HEK293 (cell line): Measurements from ENCODE around the gene EIF4E2.
A peak's percentile ranks its signal among the peaks of the same experiment; 100 is the strongest.

Experiments used
- CTCF ChIA-PET: fragments of 350-600 bp; formaldehyde crosslinking; extraction: SDS; loops from one replicate; lab custom pipeline; 2021; ENCODE audit warnings: antibody characterized with exemption; lab: Yijun Ruan, JAX
- POLR2A ChIA-PET: fragments of 300-600 bp; formaldehyde crosslinking; extraction: SDS; loops from one replicate; lab custom pipeline; 2020; ENCODE audit warnings: antibody characterized with exemption, inconsistent platforms; lab: Yijun Ruan, JAX
- H3K27ac ChIP-seq: fragments of 200-500 bp; sonication (Bioruptor generic); 2 replicates; pipeline ENCODE4 v1.5.1; 2014; ENCODE audit warnings: low read depth, low read length, control low read depth, inconsistent platforms; ENCODE audit errors: extremely low read depth
- H3K36me3 ChIP-seq, 2 experiments: fragments of 200-500 bp in 1 of 2; sonication (Bioruptor generic) in 1 of 2; 1 replicate in 1 of 2; 2 replicates in 1 of 2; pipeline ENCODE4 v1.5.1; 2014 to 2017; ENCODE audit warnings: inconsistent platforms in 2 of 2, low read length in 2 of 2; ENCODE audit not compliant: control insufficient read depth in 2 of 2, insufficient read depth in 1 of 2
- H3K4me1 ChIP-seq: fragments of 200-500 bp; sonication (Bioruptor generic); 2 replicates; pipeline ENCODE4 v1.5.1; 2014; ENCODE audit warnings: mild to moderate bottlenecking, low read length, inconsistent platforms; ENCODE audit not compliant: control insufficient read depth, insufficient read depth
- H3K4me3 ChIP-seq: 2 replicates; pipeline ENCODE4 v1.5.1; 2011; ENCODE audit warnings: low read depth, mild to moderate bottlenecking, control low read depth, low read length, moderate library complexity
- H3K9me3 ChIP-seq: fragments of 200-500 bp; sonication (Bioruptor generic); 2 replicates; pipeline ENCODE4 v1.5.1; 2014; ENCODE audit warnings: low read depth, low read length, inconsistent platforms; ENCODE audit not compliant: control insufficient read depth, insufficient read depth
- BCL11B ChIP-seq: fragments of 450-650 bp; formaldehyde crosslinking; IDR thresholded peaks from 2 replicates; pipeline ENCODE4 v1.5.1; 2016; ENCODE audit warnings: low read depth, missing biosample characterization, missing genetic modification characterization
- FEZF1 ChIP-seq: fragments of 450-650 bp; formaldehyde crosslinking; IDR thresholded peaks from 2 replicates; pipeline ENCODE4 v1.5.1; 2016; ENCODE audit warnings: missing biosample characterization, missing genetic modification characterization
- GLIS1 ChIP-seq: fragments of 450-650 bp; formaldehyde crosslinking; IDR thresholded peaks from 2 replicates; pipeline ENCODE4 v1.5.1; 2016; ENCODE audit warnings: missing biosample characterization, missing genetic modification characterization
- GLIS2 ChIP-seq: fragments of 450-650 bp; formaldehyde crosslinking; IDR thresholded peaks from 2 replicates; pipeline ENCODE4 v1.5.1; 2016; ENCODE audit warnings: missing biosample characterization, missing genetic modification characterization
- HIC1 ChIP-seq: fragments of 450-650 bp; formaldehyde crosslinking; IDR thresholded peaks from 2 replicates; pipeline ENCODE4 v1.5.1; 2016; ENCODE audit warnings: missing biosample characterization, missing genetic modification characterization
- HOXD13 ChIP-seq: sonication (generic); formaldehyde crosslinking; IDR thresholded peaks from 2 replicates; pipeline ENCODE4 v1.8.0; 2022; ENCODE audit warnings: missing genetic modification reagents, borderline replicate concordance
- KLF1 ChIP-seq: fragments of 450-650 bp; formaldehyde crosslinking; IDR thresholded peaks from 2 replicates; pipeline ENCODE4 v1.5.1; 2016; ENCODE audit warnings: missing biosample characterization, missing genetic modification characterization
- KLF10 ChIP-seq: fragments of 450-650 bp; IDR thresholded peaks from 2 replicates; pipeline ENCODE4 v1.5.1; 2018; ENCODE audit warnings: missing biosample characterization, mild to moderate bottlenecking, missing genetic modification characterization
- REPIN1 ChIP-seq: fragments of 450-650 bp; formaldehyde crosslinking; IDR thresholded peaks from 2 replicates; pipeline ENCODE4 v1.5.1; 2017; ENCODE audit warnings: missing biosample characterization, missing genetic modification characterization, low read depth
- TRIM28 ChIP-seq: IDR thresholded peaks from 2 replicates; pipeline ENCODE4 v1.6.1; 2011; ENCODE audit warnings: low read length, control low read depth, borderline replicate concordance
- YY2 ChIP-seq: fragments of 450-650 bp; formaldehyde crosslinking; IDR thresholded peaks from 2 replicates; pipeline ENCODE4 v1.5.1; 2016; ENCODE audit warnings: missing biosample characterization, missing genetic modification characterization
- ZBTB17 ChIP-seq: fragments of 450-650 bp; formaldehyde crosslinking; IDR thresholded peaks from 2 replicates; pipeline ENCODE4 v1.5.1; 2016; ENCODE audit warnings: missing biosample characterization, missing genetic modification characterization
- ZBTB8A ChIP-seq: fragments of 450-650 bp; formaldehyde crosslinking; IDR thresholded peaks from 2 replicates; pipeline ENCODE4 v1.5.1; 2016; ENCODE audit warnings: missing biosample characterization, missing genetic modification characterization
- ZEB2 ChIP-seq: fragments of 450-650 bp; formaldehyde crosslinking; IDR thresholded peaks from 2 replicates; pipeline ENCODE4 v1.5.1; 2016; ENCODE audit warnings: missing biosample characterization, missing genetic modification characterization
- ZIC2 ChIP-seq: fragments of 450-650 bp; formaldehyde crosslinking; IDR thresholded peaks from 2 replicates; pipeline ENCODE4 v1.5.1; 2016; ENCODE audit warnings: missing biosample characterization, missing genetic modification characterization
- ZNF10 ChIP-seq: fragments of 450-650 bp; formaldehyde crosslinking; IDR thresholded peaks from 2 replicates; pipeline ENCODE4 v1.5.1; 2017; ENCODE audit warnings: missing biosample characterization, missing genetic modification characterization
- ZNF114 ChIP-seq: fragments of 450-650 bp; formaldehyde crosslinking; IDR thresholded peaks from 2 replicates; pipeline ENCODE4 v1.5.0; 2017; ENCODE audit warnings: missing biosample characterization, missing genetic modification characterization
- ZNF121 ChIP-seq: fragments of 450-650 bp; formaldehyde crosslinking; IDR thresholded peaks from 2 replicates; pipeline ENCODE4 v1.5.1; 2016; ENCODE audit warnings: missing biosample characterization, missing genetic modification characterization
- ZNF16 ChIP-seq: fragments of 450-650 bp; formaldehyde crosslinking; IDR thresholded peaks from 2 replicates; pipeline ENCODE4 v1.5.1; 2016; ENCODE audit warnings: low read depth, missing biosample characterization, missing genetic modification characterization
- ZNF266 ChIP-seq: fragments of 450-650 bp; formaldehyde crosslinking; IDR thresholded peaks from 2 replicates; pipeline ENCODE4 v1.5.1; 2016; ENCODE audit warnings: missing biosample characterization, missing genetic modification characterization, low read depth
- ZNF335 ChIP-seq: fragments of 450-650 bp; formaldehyde crosslinking; conservative IDR thresholded peaks from 2 replicates; pipeline ENCODE4 v1.5.1; 2016; ENCODE audit warnings: missing biosample characterization, missing genetic modification characterization
- ZNF37A ChIP-seq: fragments of 450-650 bp; IDR thresholded peaks from 2 replicates; pipeline ENCODE4 v1.5.1; 2018; ENCODE audit warnings: missing biosample characterization, missing genetic modification characterization
- ZNF514 ChIP-seq: fragments of 450-650 bp; formaldehyde crosslinking; IDR thresholded peaks from 2 replicates; pipeline ENCODE4 v1.5.1; 2016; ENCODE audit warnings: missing biosample characterization, missing genetic modification characterization
- ZNF561 ChIP-seq: fragments of 450-650 bp; IDR thresholded peaks from 2 replicates; pipeline ENCODE4 v1.5.1; 2018; ENCODE audit warnings: missing biosample characterization, missing genetic modification characterization, borderline replicate concordance
- ZNF600 ChIP-seq: fragments of 450-650 bp; formaldehyde crosslinking; IDR thresholded peaks from 2 replicates; pipeline ENCODE4 v1.5.1; 2016; ENCODE audit warnings: missing biosample characterization, missing genetic modification characterization
- ZNF843 ChIP-seq: fragments of 450-650 bp; formaldehyde crosslinking; IDR thresholded peaks from 2 replicates; pipeline ENCODE4 v1.5.1; 2016; ENCODE audit warnings: missing biosample characterization, missing genetic modification characterization
- ZXDB ChIP-seq: fragments of 450-650 bp; formaldehyde crosslinking; IDR thresholded peaks from 2 replicates; pipeline ENCODE4 v1.5.1; 2016; ENCODE audit warnings: missing biosample characterization, missing genetic modification characterization
- TF ChIP-seq, protein P1 (sequence below): fragments of 450-650 bp; formaldehyde crosslinking; IDR thresholded peaks from 2 replicates; pipeline ENCODE4 v1.5.1; 2016; ENCODE audit warnings: missing biosample characterization, missing genetic modification characterization
- TF ChIP-seq, protein P2 (sequence below): fragments of 450-650 bp; formaldehyde crosslinking; IDR thresholded peaks from 2 replicates; pipeline ENCODE4 v1.5.1; 2016; ENCODE audit warnings: missing biosample characterization, missing genetic modification characterization

Gene EIF4E2

GRCh38 chr2:232520489-232520888, 30.0 kb upstream of the EIF4E2 start (continued):
- TF ChIP-seq, protein P1, sequence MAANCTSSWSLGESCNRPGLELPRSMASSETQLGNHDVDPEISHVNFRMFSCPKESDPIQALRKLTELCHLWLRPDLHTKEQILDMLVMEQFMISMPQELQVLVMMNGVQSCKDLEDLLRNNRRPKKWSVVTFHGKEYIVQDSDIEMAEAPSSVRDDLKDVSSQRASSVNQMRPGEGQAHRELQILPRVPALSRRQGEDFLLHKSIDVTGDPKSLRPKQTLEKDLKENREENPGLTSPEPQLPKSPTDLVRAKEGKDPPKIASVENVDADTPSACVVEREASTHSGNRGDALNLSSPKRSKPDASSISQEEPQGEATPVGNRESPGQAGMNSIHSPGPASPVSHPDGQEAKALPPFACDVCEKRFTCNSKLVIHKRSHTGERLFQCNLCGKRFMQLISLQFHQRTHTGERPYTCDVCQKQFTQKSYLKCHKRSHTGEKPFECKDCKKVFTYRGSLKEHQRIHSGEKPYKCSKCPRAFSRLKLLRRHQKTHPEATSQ = no peak
- no peak for TF ChIP-seq ZNF266 (tag by site-specific recombination)
- TF ChIP-seq ZNF37A (tag by site-specific recombination) = no peak
- no peak for TF ChIP-seq TRIM28
- TF ChIP-seq KLF1 (tag by site-specific recombination) = no peak
- TF ChIP-seq HOXD13 = no peak
- TF ChIP-seq ZNF514 = no peak
- no peak for TF ChIP-seq ZNF114 (tag by site-specific recombination)
- TF ChIP-seq ZBTB17 = no peak

GRCh38 chr2:232521098-232521497, 29.4 kb upstream of the EIF4E2 start:
- Histone ChIP-seq H3K9me3 (no peaks in the 10 kb centered on the region), H3K36me3 (no peaks in the 10 kb centered on the region), H3K4me3 (no peak overlapping the region), H3K4me1 (no peaks in the 10 kb centered on the region; the same call in 1 of the 2 replicates), H3K27ac (no peak overlapping the region)
- POLR2A ChIA-PET = no interaction called here
- CTCF ChIA-PET = interaction anchor here (0.6 to 4.9 kb wide), 16 partner anchors 20 to 844 kb away, joined by 3 to 77 read pairs (median 4); no protein-coding TSS in a partner anchor
- TF ChIP-seq ZEB2 (tag by site-specific recombination) (no peak), ZNF121 (no peak), YY2 (tag by site-specific recombination) (no peak)

DNA sequence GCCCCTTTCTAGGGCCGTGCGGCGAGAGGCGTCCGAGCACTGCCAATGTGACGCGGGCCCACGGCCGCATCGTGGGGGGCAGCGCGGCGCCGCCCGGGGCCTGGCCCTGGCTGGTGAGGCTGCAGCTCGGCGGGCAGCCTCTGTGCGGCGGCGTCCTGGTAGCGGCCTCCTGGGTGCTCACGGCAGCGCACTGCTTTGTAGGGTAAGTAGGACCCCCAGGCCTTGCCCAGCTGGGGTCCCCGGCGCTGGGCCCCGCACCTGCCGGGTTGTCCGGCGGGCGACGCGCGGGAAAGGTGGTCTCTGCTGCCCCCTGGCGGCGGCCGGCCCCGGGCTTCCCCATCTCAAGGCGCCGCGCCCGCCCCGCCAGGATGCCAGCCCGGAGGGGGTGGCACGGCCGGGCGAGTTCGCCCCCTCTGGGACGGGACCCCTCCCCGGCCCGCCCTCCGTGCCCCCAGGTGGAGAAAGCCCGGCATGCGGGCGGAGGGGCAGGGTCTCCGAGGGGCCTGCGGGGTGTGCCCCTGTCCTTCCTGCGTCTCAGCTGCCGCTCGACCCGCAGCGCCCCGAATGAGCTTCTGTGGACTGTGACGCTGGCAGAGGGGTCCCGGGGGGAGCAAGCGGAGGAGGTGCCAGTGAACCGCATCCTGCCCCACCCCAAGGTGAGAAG, 28.4 kb upstream of the EIF4E2 start:
- peak overlapping the region; percentile 6; the same call in 1 of the 2 replicates for H3K4me3 ChIP-seq
- H3K4me1 ChIP-seq = no peaks in the 10 kb centered on the region; the same call in 1 of the 2 replicates
- no peak overlapping the region for H3K27ac ChIP-seq
- POLR2A ChIA-PET = interaction anchor here (0.6 kb wide), 1 partner anchor 787 kb away, joined by 5 read pairs; no protein-coding TSS in a partner anchor
- H3K36me3 ChIP-seq = no peaks in the 10 kb centered on the region
- CTCF ChIA-PET = interaction anchor here (0.5 to 4.9 kb wide), 20 partner anchors 9 to 834 kb away, joined by 3 to 77 read pairs (median 3); no protein-coding TSS in a partner anchor
- no peaks in the 10 kb centered on the region for H3K9me3 ChIP-seq
- no peak for TF ChIP-seq FEZF1 (tag by site-specific recombination)
- TF ChIP-seq ZNF16 (tag by site-specific recombination) = no peak
- 0 out of 2 replicates have a peak, but pooled peaks have one; percentile 22 for TF ChIP-seq ZNF335 (tag by site-specific recombination)
- peak; percentile 47; the same call in 1 of the 2 replicates for TF ChIP-seq GLIS1 (tag by site-specific recombination)
- no peak for TF ChIP-seq ZNF10 (tag by site-specific recombination)
- TF ChIP-seq ZXDB (tag by site-specific recombination) = no peak
- no peak for TF ChIP-seq REPIN1 (tag by site-specific recombination)
- peak; percentile 47; the same call in 1 of the 2 replicates for TF ChIP-seq ZIC2
- no peak for TF ChIP-seq BCL11B (tag by site-specific recombination)
- peak; percentile 23; the same call in 1 of the 2 replicates for TF ChIP-seq ZNF561 (tag by site-specific recombination)
- peak; percentile 78 for TF ChIP-seq HIC1 (tag by site-specific recombination)
- no peak for TF ChIP-seq ZNF600
- TF ChIP-seq KLF10 (tag by site-specific recombination) = no peak
- 0 out of 2 replicates have a peak, but pooled peaks have one; percentile 31 for TF ChIP-seq ZBTB8A (tag by site-specific recombination)
- TF ChIP-seq, protein P2, sequence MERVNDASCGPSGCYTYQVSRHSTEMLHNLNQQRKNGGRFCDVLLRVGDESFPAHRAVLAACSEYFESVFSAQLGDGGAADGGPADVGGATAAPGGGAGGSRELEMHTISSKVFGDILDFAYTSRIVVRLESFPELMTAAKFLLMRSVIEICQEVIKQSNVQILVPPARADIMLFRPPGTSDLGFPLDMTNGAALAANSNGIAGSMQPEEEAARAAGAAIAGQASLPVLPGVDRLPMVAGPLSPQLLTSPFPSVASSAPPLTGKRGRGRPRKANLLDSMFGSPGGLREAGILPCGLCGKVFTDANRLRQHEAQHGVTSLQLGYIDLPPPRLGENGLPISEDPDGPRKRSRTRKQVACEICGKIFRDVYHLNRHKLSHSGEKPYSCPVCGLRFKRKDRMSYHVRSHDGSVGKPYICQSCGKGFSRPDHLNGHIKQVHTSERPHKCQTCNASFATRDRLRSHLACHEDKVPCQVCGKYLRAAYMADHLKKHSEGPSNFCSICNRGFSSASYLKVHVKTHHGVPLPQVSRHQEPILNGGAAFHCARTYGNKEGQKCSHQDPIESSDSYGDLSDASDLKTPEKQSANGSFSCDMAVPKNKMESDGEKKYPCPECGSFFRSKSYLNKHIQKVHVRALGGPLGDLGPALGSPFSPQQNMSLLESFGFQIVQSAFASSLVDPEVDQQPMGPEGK (tag by site-specific recombination) = peak; percentile 39; the same call in 1 of the 2 replicates
- TF ChIP-seq ZNF843 = no peak
- TF ChIP-seq GLIS2 = 0 out of 2 replicates have a peak, but pooled peaks have one; percentile 27
